B cell (primary cell): ENCODE data around the gene NPBWR2. TPM values are rescaled to one million over a fixed set of nuclear protein-coding genes. Genes with fewer than 3 reads are reported as not detected.

Source experiments
- ATAC-seq: fragments of 200-7000 bp; cut with Tn5 transposase; one replicate; pipeline ENCODE4 v1.10.0; 2021; ENCODE audit warnings: low read depth, mild to moderate bottlenecking, moderate number of reproducible peaks, moderate library complexity
- CTCF ChIA-PET: fragments of 350-600 bp; sonication (Branson Sonifier 250); formaldehyde crosslinking; loops from one replicate; lab custom pipeline; 2021; ENCODE audit warnings: antibody characterized with exemption, inconsistent platforms; lab: Charles Lee
- POLR2A ChIA-PET: fragments of 350-600 bp; sonication (Branson Sonifier 250); formaldehyde crosslinking; loops from one replicate; lab custom pipeline; 2021; ENCODE audit warnings: antibody characterized with exemption; lab: Charles Lee
- DNase-seq: peaks from one replicate; pipeline ENCODE4 v3.0.0; 2013
- H2AFZ ChIP-seq: 2 replicates; pipeline ENCODE4 v1.6.1; 2012; ENCODE audit warnings: mild to moderate bottlenecking, low read depth, low read length; ENCODE audit not compliant: insufficient read depth, poor library complexity, severe bottlenecking
- H3K27ac ChIP-seq, 2 donors: 1 replicate in 1 of 2; 2 replicates in 1 of 2; pipeline ENCODE4 v1.5.1; 2012 to 2013; ENCODE audit warnings: low read length in 2 of 2, mild to moderate bottlenecking in 2 of 2, moderate library complexity in 1 of 2
- H3K27me3 ChIP-seq, 4 experiments: fragments of 200-600 bp in 1 of 4; sonication (generic) in 1 of 4; replicated peaks in 1 of 4; 1 replicate in 2 of 4; 2 replicates in 2 of 4; pipeline versions ENCODE4 v1.6.1 to v1.7.0; 2013 to 2016; ENCODE audit warnings: low read length in 3 of 4, mild to moderate bottlenecking in 2 of 4, mixed read lengths in 1 of 4, moderate library complexity in 1 of 4; ENCODE audit not compliant: insufficient read depth in 4 of 4, control insufficient read depth in 3 of 4; ENCODE audit errors: control extremely low read depth in 1 of 4
- H3K36me3 ChIP-seq, 2 experiments: replicated peaks in 1 of 2; 1 replicate in 1 of 2; 2 replicates in 1 of 2; pipeline versions ENCODE4 v1.6.1 to v1.7.1; 2013; ENCODE audit warnings: low read length in 1 of 2; ENCODE audit not compliant: insufficient read depth in 2 of 2, control insufficient read depth in 1 of 2; ENCODE audit errors: control extremely low read depth in 1 of 2, extremely low read depth in 1 of 2
- H3K4me1 ChIP-seq, 2 donors: fragments of 200-600 bp in 1 of 2; sonication (generic) in 1 of 2; 1 replicate in 1 of 2; 2 replicates in 1 of 2; pipeline versions ENCODE4 v1.5.1 to v1.6.1; 2013 to 2017; ENCODE audit warnings: low read length in 2 of 2; ENCODE audit not compliant: control insufficient read depth in 2 of 2, insufficient read depth in 2 of 2
- H3K4me2 ChIP-seq: replicated peaks from 2 replicates; pipeline ENCODE3; 2012; ENCODE audit warnings: mild to moderate bottlenecking, low read depth, low read length; ENCODE audit not compliant: poor library complexity, severe bottlenecking
- H3K4me3 ChIP-seq, 5 experiments: fragments of 200-600 bp in 1 of 5; sonication (generic) in 1 of 5; 1 replicate in 3 of 5; 2 replicates in 2 of 5; pipeline versions ENCODE4 v1.5.1 to v1.7.0; 2011 to 2016; ENCODE audit warnings: low read length in 4 of 5, mild to moderate bottlenecking in 4 of 5, low read depth in 2 of 5, control low read depth in 1 of 5, moderate library complexity in 1 of 5; ENCODE audit not compliant: insufficient read depth in 1 of 5; ENCODE audit errors: control extremely low read depth in 1 of 5, extremely low read depth in 1 of 5
- H3K79me2 ChIP-seq: fragments of 200-600 bp; sonication (generic); one replicate; pipeline ENCODE4 v1.6.0; 2016; ENCODE audit warnings: low read length; ENCODE audit not compliant: control insufficient read depth, insufficient read depth
- H3K9ac ChIP-seq: fragments of 200-600 bp; sonication (generic); 2 replicates; pipeline ENCODE4 v1.6.1; 2017; ENCODE audit warnings: mild to moderate bottlenecking, low read length, moderate library complexity
- H3K9me3 ChIP-seq, 3 donors: one replicate each; pipeline versions ENCODE4 v1.6.1 to v1.7.1; 2013; ENCODE audit warnings: low read length in 2 of 3; ENCODE audit not compliant: control insufficient read depth in 2 of 3, insufficient read depth in 1 of 3; ENCODE audit errors: control extremely low read depth in 1 of 3
- H4K20me1 ChIP-seq: 2 replicates; pipeline ENCODE4 v1.6.0; 2012; ENCODE audit warnings: mild to moderate bottlenecking, low read length; ENCODE audit not compliant: insufficient read depth, control insufficient read depth, poor library complexity, severe bottlenecking
- H3K27ac Mint-ChIP-seq: one replicate; pipeline ENCODE4 v1.8.0; 2021; ENCODE audit warnings: mixed read lengths
- H3K27me3 Mint-ChIP-seq: one replicate; pipeline ENCODE4 v1.8.0; 2021; ENCODE audit warnings: mixed read lengths
- H3K4me1 Mint-ChIP-seq: one replicate; pipeline ENCODE4 v1.8.0; 2021; ENCODE audit warnings: mixed read lengths
- H3K4me3 Mint-ChIP-seq: one replicate; pipeline ENCODE4 v1.8.0; 2021; ENCODE audit warnings: mixed read lengths
- H3K9me3 Mint-ChIP-seq: one replicate; pipeline ENCODE4 v1.8.0; 2022; ENCODE audit warnings: mixed read lengths; ENCODE audit not compliant: insufficient read depth
- EZH2 ChIP-seq: IDR thresholded peaks from 2 replicates; pipeline ENCODE4 v1.6.1; 2012; ENCODE audit warnings: borderline replicate concordance, low read depth, mild to moderate bottlenecking, moderate library complexity, low read length; ENCODE audit not compliant: insufficient read depth, poor library complexity, severe bottlenecking
- WGBS: methylation state at CpG from one replicate; pipeline ENCODE4 v1.1.5; 2013; ENCODE audit warnings: missing lambda C conversion rate; ENCODE audit not compliant: insufficient coverage; 5-methylcytosine and 5-hydroxymethylcytosine counted together
- intact Hi-C: fragments of 100-400 bp; cut with micrococcal nuclease; formaldehyde crosslinking; loops from one replicate; pipeline ENCODE4 v1.10.0; 2022
- polyA plus RNA-seq: library from polyadenylated mRNA; depleted of rRNA; stranded (reverse); fragments of >200 nt; gene quantifications from 2 replicates; pipeline ENCODE4 v1.2.3, GENCODE V29; 2012
- total RNA-seq, 2 donors: library from RNA; stranded (reverse); fragments of 120-200 nt in 1 of 2; gene quantifications; 1 replicate in 1 of 2; 2 replicates in 1 of 2; pipeline versions ENCODE4 v1.2.3 to v1.2.4, GENCODE V29; 2013 to 2022
- TF ChIP-seq, protein P1 (sequence below): fragments of 200-600 bp; IDR thresholded peaks from one replicate; pipeline ENCODE4 v1.8.0; 2022; ENCODE audit warnings: antibody characterized with exemption, mild to moderate bottlenecking

The NPBWR2 gene
- total and polyA plus RNA-seq, 2 donors (not counting 1 experiment from before 2014, with no cell fraction given): 0.21 TPM; not detected in 1

DNA sequence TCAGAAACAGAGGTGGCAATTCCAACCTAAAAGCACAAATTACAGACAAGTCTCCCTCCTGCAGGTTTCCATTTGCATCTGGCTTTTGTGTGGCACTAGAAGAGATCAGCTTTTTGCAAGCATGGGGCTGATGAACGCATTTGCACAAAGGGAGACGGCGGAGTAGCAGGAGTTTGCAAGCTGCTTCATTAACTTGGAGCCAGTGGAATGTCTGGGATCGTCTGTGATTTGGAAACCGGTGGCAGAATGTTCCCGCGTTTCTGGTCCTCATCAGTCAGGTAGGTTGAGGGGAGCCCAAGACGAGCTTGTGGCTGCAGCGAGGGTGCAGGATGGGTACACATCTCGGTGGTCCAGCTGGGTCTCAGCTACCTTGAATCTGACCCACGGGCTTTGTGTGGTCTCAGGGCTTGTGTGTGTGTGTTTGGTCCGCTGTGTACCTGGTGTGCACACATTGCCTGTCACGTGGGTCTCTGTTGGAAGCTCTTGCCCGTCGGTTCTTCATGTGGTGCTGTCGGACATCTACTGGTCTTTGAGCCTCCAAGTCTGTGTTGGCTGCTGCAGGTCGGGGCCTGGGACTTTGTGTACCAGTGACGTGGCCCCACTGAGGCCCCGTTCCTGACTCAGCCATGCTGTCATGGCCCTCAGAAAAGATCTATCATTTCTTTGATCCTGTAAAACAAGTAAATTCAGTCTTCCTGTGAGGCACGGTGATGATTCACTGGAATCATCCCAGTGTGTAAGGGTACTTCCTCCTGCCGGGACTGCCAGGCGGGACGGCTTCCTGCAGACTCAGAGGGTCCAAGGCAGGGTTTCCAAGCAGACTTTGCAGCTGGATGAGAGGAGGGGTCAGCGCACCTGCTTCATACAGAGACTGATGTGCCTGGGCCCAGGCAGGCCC lies 44.5 kb upstream of the NPBWR2 start:
- 86% methylated on average over 21 of the region's 24 CpGs for WGBS
- POLR2A ChIA-PET: no interaction called here
- no peaks in the 10 kb centered on the region for H3K4me1 ChIP-seq
- no peaks in the 10 kb centered on the region for H3K79me2 ChIP-seq
- ATAC-seq: no peak
- no peaks in the 10 kb centered on the region for H3K36me3 ChIP-seq
- TF ChIP-seq EZH2: no peak
- TF ChIP-seq, protein P1, sequence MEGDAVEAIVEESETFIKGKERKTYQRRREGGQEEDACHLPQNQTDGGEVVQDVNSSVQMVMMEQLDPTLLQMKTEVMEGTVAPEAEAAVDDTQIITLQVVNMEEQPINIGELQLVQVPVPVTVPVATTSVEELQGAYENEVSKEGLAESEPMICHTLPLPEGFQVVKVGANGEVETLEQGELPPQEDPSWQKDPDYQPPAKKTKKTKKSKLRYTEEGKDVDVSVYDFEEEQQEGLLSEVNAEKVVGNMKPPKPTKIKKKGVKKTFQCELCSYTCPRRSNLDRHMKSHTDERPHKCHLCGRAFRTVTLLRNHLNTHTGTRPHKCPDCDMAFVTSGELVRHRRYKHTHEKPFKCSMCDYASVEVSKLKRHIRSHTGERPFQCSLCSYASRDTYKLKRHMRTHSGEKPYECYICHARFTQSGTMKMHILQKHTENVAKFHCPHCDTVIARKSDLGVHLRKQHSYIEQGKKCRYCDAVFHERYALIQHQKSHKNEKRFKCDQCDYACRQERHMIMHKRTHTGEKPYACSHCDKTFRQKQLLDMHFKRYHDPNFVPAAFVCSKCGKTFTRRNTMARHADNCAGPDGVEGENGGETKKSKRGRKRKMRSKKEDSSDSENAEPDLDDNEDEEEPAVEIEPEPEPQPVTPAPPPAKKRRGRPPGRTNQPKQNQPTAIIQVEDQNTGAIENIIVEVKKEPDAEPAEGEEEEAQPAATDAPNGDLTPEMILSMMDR: no peak
- H3K27ac ChIP-seq: no peak overlapping the region
- intact Hi-C loops: no loop called here
- no peak overlapping the region for H3K4me2 ChIP-seq
- no peaks in the 10 kb centered on the region for H3K4me1 Mint-ChIP-seq
- no peak overlapping the region for H3K4me3 Mint-ChIP-seq
- no peak overlapping the region for H3K4me3 ChIP-seq
- H3K27me3 ChIP-seq: peaks cover 0 to 1% (median 0%) of the 10 kb centered on the region in 4 experiments
- H3K27me3 Mint-ChIP-seq: peaks cover 5% of the 10 kb centered on the region
- no peaks in the 10 kb centered on the region for H3K9me3 Mint-ChIP-seq
- peaks cover 0 to 18% (median 0%) of the 10 kb centered on the region in 3 donors for H3K9me3 ChIP-seq
- CTCF ChIA-PET: no interaction called here
- no peaks in the 10 kb centered on the region for H4K20me1 ChIP-seq
- H3K27ac Mint-ChIP-seq: no peak overlapping the region
- no peak overlapping the region for H2AFZ ChIP-seq
- H3K9ac ChIP-seq: no peak overlapping the region
- no peak for DNase-seq
